T-cell (primary cell): ENCODE measurements around the gene EPB41L2. TPM values are rescaled to one million over a fixed set of nuclear protein-coding genes. Genes with fewer than 3 reads are reported as not detected.

ENCODE experiments used
- ATAC-seq, 4 experiments: fragments of 200-7000 bp in 3 of 4; fragments of 150-1000 bp in 1 of 4; cut with Tn5 transposase; replicated peaks in 1 of 4; 1 replicate in 3 of 4; 2 replicates in 1 of 4; pipeline ENCODE4 v1.10.0; 2021; ENCODE audit warnings: moderate library complexity in 3 of 4, mild to moderate bottlenecking in 2 of 4, moderate number of reproducible peaks in 1 of 4
- CTCF ChIA-PET, 2 donors: fragments of 300-600 bp; sonication (Branson Sonifier 250); formaldehyde crosslinking; loops; one replicate each; lab custom pipeline; 2022; ENCODE audit warnings: antibody characterized with exemption in 2 of 2; lab: Charles Lee
- POLR2A ChIA-PET, 2 donors: fragments of 300-600 bp; sonication (Branson Sonifier 250); formaldehyde crosslinking; loops; one replicate each; lab custom pipeline; 2022; ENCODE audit warnings: antibody characterized with exemption in 2 of 2; lab: Charles Lee
- DNase-seq, 35 experiments: peaks; one replicate each; pipeline versions ENCODE4 v3.0.0 to v3.0.0-alpha.2; 2013 to 2023
- H3K27ac ChIP-seq: one replicate; pipeline ENCODE4 v1.5.1; 2013; ENCODE audit warnings: low read length
- H3K27me3 ChIP-seq, 2 experiments: replicated peaks in 1 of 2; 1 replicate in 1 of 2; 2 replicates in 1 of 2; pipeline versions ENCODE4 v1.6.1 to v1.7.0; 2013; ENCODE audit warnings: low read length in 1 of 2, mixed read lengths in 1 of 2; ENCODE audit not compliant: control insufficient read depth in 2 of 2, insufficient read depth in 2 of 2; ENCODE audit errors: extremely low read depth in 1 of 2
- H3K36me3 ChIP-seq, 2 donors: 1 replicate in 1 of 2; 2 replicates in 1 of 2; pipeline versions ENCODE4 v1.6.1 to v1.7.0; 2013; ENCODE audit warnings: low read length in 1 of 2; ENCODE audit not compliant: control insufficient read depth in 2 of 2, insufficient read depth in 1 of 2; ENCODE audit errors: extremely low read depth in 1 of 2
- H3K4me1 ChIP-seq, 2 experiments: 1 replicate in 1 of 2; 2 replicates in 1 of 2; pipeline versions ENCODE4 v1.6.1 to v1.7.0; 2013; ENCODE audit warnings: low read length in 2 of 2, mixed read lengths in 1 of 2; ENCODE audit not compliant: insufficient read depth in 2 of 2, control insufficient read depth in 1 of 2; ENCODE audit errors: extremely low read depth in 1 of 2
- H3K4me3 ChIP-seq, 2 donors: 1 replicate in 1 of 2; 2 replicates in 1 of 2; pipeline versions ENCODE4 v1.5.1 to v1.7.0; 2013; ENCODE audit warnings: mild to moderate bottlenecking in 2 of 2, low read length in 1 of 2, moderate library complexity in 1 of 2; ENCODE audit not compliant: control insufficient read depth in 1 of 2; ENCODE audit errors: extremely low read depth in 1 of 2
- H3K9me3 ChIP-seq: 2 replicates; pipeline ENCODE4 v1.7.0; 2013
- H3K27ac Mint-ChIP-seq, 2 donors: one replicate each; pipeline ENCODE4 v1.8.0; 2020 to 2021; ENCODE audit warnings: mild to moderate bottlenecking in 2 of 2, mixed read lengths in 2 of 2
- H3K27me3 Mint-ChIP-seq, 2 donors: one replicate each; pipeline ENCODE4 v1.8.0; 2021 to 2022; ENCODE audit warnings: mixed read lengths in 2 of 2
- H3K36me3 Mint-ChIP-seq: one replicate; pipeline ENCODE4 v1.8.0; 2021; ENCODE audit warnings: mixed read lengths
- H3K4me1 Mint-ChIP-seq, 3 donors: one replicate each; pipeline ENCODE4 v1.8.0; 2020 to 2022; ENCODE audit warnings: mixed read lengths in 3 of 3, mild to moderate bottlenecking in 1 of 3
- H3K4me3 Mint-ChIP-seq, 3 donors: one replicate each; pipeline ENCODE4 v1.8.0; 2020 to 2022; ENCODE audit warnings: mild to moderate bottlenecking in 3 of 3, mixed read lengths in 3 of 3, moderate library complexity in 3 of 3
- H3K9me3 Mint-ChIP-seq, 3 donors: one replicate each; pipeline ENCODE4 v1.8.0; 2020 to 2022; ENCODE audit warnings: mixed read lengths in 3 of 3
- WGBS: methylation state at CpG from one replicate; pipeline ENCODE4 v1.1.5; 2013; ENCODE audit warnings: missing lambda C conversion rate; ENCODE audit not compliant: insufficient coverage; 5-methylcytosine and 5-hydroxymethylcytosine counted together
- total RNA-seq, 35 experiments: library from RNA in 6 of 35; stranded (reverse) in 6 of 35; fragments of 120-200 nt in 1 of 35; gene quantifications; one replicate each; pipeline versions ENCODE4 v1.2.1 to v1.2.4 and lab custom pipeline; 2013 to 2026

The EPB41L2 gene
- total RNA-seq, 5 donors from 2014 or later (not counting 1 experiment from before 2014, with no cell fraction given): 11.1 to 15.0 (median 13.6) TPM

GRCh38 chr6:131080084-131080483, 17.0 kb upstream of the EPB41L2 start:
- Histone ChIP-seq H3K27ac (no peak overlapping the region), H3K36me3 (no peaks in the 10 kb centered on the region), H3K4me3 (no peak overlapping the region), H3K9me3 (no peaks in the 10 kb centered on the region), H3K27me3 (peaks cover 0 to 6% of the 10 kb centered on the region in 2 experiments), H3K4me1 (no peaks in the 10 kb centered on the region)
- POLR2A ChIA-PET: no interaction called here
- DNase-seq (no peak), ATAC-seq (no peak)
- Mint-ChIP-seq H3K4me1 (no peaks in the 10 kb centered on the region), H3K27ac (no peak overlapping the region), H3K36me3 (no peaks in the 10 kb centered on the region), H3K27me3 (peaks cover 2 to 3% of the 10 kb centered on the region in 2 donors), H3K9me3 (no peaks in the 10 kb centered on the region), H3K4me3 (no peak overlapping the region)
- WGBS: no CpG with 5 or more reads among the region's 6 CpGs
- CTCF ChIA-PET: no interaction called here

DNA sequence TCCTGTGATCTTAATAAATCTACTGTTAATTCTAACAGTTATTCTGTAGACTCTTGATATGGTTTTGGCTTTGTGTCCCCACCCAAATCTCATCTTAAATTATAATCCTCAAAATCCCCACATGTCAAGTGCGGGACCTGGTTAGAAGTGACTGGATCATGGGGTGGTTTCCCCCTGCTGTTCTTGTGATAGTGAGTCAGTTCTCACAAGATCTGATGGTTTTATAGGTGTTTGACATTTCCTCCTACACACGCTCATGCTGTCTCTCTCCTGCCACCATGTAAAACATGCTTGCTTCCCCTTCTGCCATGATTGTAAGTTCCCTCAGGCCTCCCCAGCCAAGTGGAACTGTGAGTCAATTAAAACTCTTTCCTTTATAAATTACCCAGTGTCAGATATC, 10.5 kb upstream of the EPB41L2 start:
- ATAC-seq: no peak
- no peak overlapping the region for H3K4me3 ChIP-seq
- H3K4me3 Mint-ChIP-seq: no peak overlapping the region
- H3K36me3 ChIP-seq: no peaks in the 10 kb centered on the region
- CTCF ChIA-PET: no interaction called here
- no peak overlapping the region for H3K27ac ChIP-seq
- peaks cover 0 to 4% (median 0%) of the 10 kb centered on the region in 3 donors for H3K9me3 Mint-ChIP-seq
- no peaks in the 10 kb centered on the region for H3K4me1 Mint-ChIP-seq
- POLR2A ChIA-PET: no interaction called here
- peaks cover 0 to 6% of the 10 kb centered on the region in 2 experiments for H3K27me3 ChIP-seq
- DNase-seq: no peak
- H3K27me3 Mint-ChIP-seq: peaks cover 0 to 3% of the 10 kb centered on the region in 2 donors
- no CpG with 5 or more reads among the region's 2 CpGs for WGBS
- no peaks in the 10 kb centered on the region for H3K36me3 Mint-ChIP-seq
- H3K4me1 ChIP-seq: no peaks in the 10 kb centered on the region
- no peak overlapping the region for H3K27ac Mint-ChIP-seq
- H3K9me3 ChIP-seq: no peaks in the 10 kb centered on the region

DNA sequence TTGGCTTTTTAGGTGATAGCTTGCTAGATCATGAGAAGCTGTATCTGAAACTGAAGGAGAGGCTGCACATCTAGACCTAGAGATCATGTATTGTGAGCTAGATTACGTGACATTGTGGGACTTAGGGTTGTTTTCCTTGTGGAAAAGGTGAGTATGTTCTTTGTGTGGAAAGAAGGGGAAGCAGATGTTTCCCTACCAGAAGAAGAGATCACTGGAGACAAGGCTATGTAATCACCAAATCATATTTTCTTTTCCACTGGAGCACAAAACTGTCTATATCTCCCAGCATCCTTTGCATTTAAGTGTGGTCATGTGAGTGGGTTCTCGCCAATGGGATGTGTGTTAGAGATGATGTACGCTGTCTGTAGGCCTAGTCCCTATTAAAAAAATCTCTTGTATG, 7.0 kb upstream of the EPB41L2 start:
- H3K36me3 Mint-ChIP-seq: no peaks in the 10 kb centered on the region
- H3K4me1 ChIP-seq: no peaks in the 10 kb centered on the region
- H3K27me3 Mint-ChIP-seq: no peaks in the 10 kb centered on the region
- no peak overlapping the region for H3K27ac Mint-ChIP-seq
- ChIA-PET POLR2A (no interaction called here), CTCF (interaction anchor here in 1 of 2 donors (0.9 kb wide), 1 partner anchor 179 kb away, joined by 3 read pairs; no protein-coding TSS in a partner anchor)
- H3K4me3 Mint-ChIP-seq: no peak overlapping the region
- DNase-seq: no peak
- 71% methylated on average over 1 of the region's 3 CpGs for WGBS
- H3K27me3 ChIP-seq: no peaks in the 10 kb centered on the region
- H3K4me3 ChIP-seq: no peak overlapping the region
- H3K36me3 ChIP-seq: no peaks in the 10 kb centered on the region
- no peaks in the 10 kb centered on the region for H3K4me1 Mint-ChIP-seq
- no peak overlapping the region for H3K27ac ChIP-seq
- H3K9me3 ChIP-seq: no peaks in the 10 kb centered on the region
- peaks cover 0 to 4% (median 0%) of the 10 kb centered on the region in 3 donors for H3K9me3 Mint-ChIP-seq
- no peak for ATAC-seq

DNA sequence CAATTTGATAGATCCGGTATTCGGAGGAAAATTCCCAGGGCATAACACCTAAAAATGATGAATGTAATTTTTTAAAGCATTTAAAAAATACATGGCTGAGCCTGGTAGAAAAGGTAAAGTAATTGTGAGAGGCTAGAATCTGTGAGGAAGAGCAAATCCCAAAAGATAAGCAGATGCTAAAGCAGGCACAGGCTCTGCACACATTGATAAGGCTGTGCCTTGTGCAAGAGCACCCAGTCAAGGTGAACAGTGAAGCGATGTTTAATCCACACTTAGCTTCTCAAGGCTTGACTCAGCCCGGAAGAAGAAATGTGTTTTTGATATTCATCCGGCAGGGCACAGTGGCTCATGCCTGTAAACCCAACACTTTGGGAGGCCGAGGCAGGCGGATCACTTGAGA, 5.1 kb upstream of the EPB41L2 start:
- peaks cover 0 to 4% (median 0%) of the 10 kb centered on the region in 3 donors for H3K9me3 Mint-ChIP-seq
- Histone ChIP-seq H3K4me1 (peaks cover 3 to 7% of the 10 kb centered on the region in 2 experiments), H3K27me3 (no peaks in the 10 kb centered on the region), H3K9me3 (no peaks in the 10 kb centered on the region), H3K27ac (no peak overlapping the region), H3K36me3 (no peaks in the 10 kb centered on the region), H3K4me3 (no peak overlapping the region)
- H3K27ac Mint-ChIP-seq: peak overlapping the region in 1 of 2 donors; percentile 22
- ChIA-PET POLR2A (no interaction called here), CTCF (no interaction called here)
- H3K4me3 Mint-ChIP-seq: no peak overlapping the region
- DNase-seq (no peak), ATAC-seq (no peak)
- 74% methylated on average over 4 of the region's 7 CpGs for WGBS
- H3K36me3 Mint-ChIP-seq: no peaks in the 10 kb centered on the region
- H3K4me1 Mint-ChIP-seq: peaks cover 5 to 9% (median 8%) of the 10 kb centered on the region in 3 donors
- no peaks in the 10 kb centered on the region for H3K27me3 Mint-ChIP-seq

DNA sequence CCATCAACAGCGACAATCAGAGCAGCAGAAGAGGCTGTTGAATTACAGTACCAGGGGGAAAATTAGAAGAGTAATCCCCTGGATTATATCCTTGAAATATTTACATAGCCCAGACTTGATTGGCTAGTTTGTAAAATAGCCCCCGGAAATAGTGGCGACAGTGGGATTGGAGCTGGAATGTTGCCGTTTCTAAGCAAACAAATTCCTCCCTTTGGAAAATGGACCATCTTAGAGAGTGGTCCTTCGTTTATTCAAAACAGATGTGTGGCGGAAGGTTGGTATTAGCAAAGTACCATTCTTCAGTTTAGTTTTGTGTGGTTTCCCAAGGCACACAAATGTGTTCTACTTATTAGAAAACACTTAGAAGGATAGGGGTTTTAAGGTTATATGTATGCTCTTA, 4.5 kb upstream of the EPB41L2 start:
- no peak overlapping the region for H3K27ac Mint-ChIP-seq
- Histone ChIP-seq H3K27me3 (no peaks in the 10 kb centered on the region), H3K4me3 (no peak overlapping the region), H3K27ac (no peak overlapping the region), H3K36me3 (no peaks in the 10 kb centered on the region), H3K4me1 (peaks cover 3 to 7% of the 10 kb centered on the region in 2 experiments), H3K9me3 (no peaks in the 10 kb centered on the region)
- CTCF ChIA-PET: no interaction called here
- WGBS: no CpG with 5 or more reads among the region's 6 CpGs
- DNase-seq (no peak), ATAC-seq (no peak)
- no peaks in the 10 kb centered on the region for H3K36me3 Mint-ChIP-seq
- H3K4me1 Mint-ChIP-seq: peaks cover 5 to 9% (median 8%) of the 10 kb centered on the region in 3 donors
- peaks cover 0 to 4% (median 0%) of the 10 kb centered on the region in 3 donors for H3K9me3 Mint-ChIP-seq
- H3K4me3 Mint-ChIP-seq: no peak overlapping the region
- H3K27me3 Mint-ChIP-seq: no peaks in the 10 kb centered on the region
- POLR2A ChIA-PET: no interaction called here

GRCh38 chr6:131065824-131066171, 2.8 kb upstream of the EPB41L2 start:
- no peaks in the 10 kb centered on the region for H3K36me3 ChIP-seq
- peaks cover 0 to 3% of the 10 kb centered on the region in 2 experiments for H3K27me3 ChIP-seq
- ATAC-seq (no peak), DNase-seq (no peak)
- ChIA-PET POLR2A (no interaction called here), CTCF (no interaction called here)
- H3K4me1 ChIP-seq: peaks cover 13 to 17% of the 10 kb centered on the region in 2 experiments
- Mint-ChIP-seq H3K27me3 (no peaks in the 10 kb centered on the region), H3K4me3 (no peak overlapping the region), H3K4me1 (peaks cover 16 to 21% (median 19%) of the 10 kb centered on the region in 3 donors), H3K27ac (no peak overlapping the region), H3K36me3 (no peaks in the 10 kb centered on the region), H3K9me3 (peaks cover 0 to 4% (median 0%) of the 10 kb centered on the region in 3 donors)
- H3K4me3 ChIP-seq: no peak overlapping the region
- H3K9me3 ChIP-seq: no peaks in the 10 kb centered on the region
- no peak overlapping the region for H3K27ac ChIP-seq
